Cardiac fibroblast (primary cell): ENCODE measurements around the gene LRRC71.
A peak's percentile ranks its signal among the peaks of the same experiment; 100 is the strongest.

ENCODE experiments used
- DNase-seq, 2 donors: peaks; one replicate each; pipeline versions ENCODE4 v3.0.0 to v3.0.0-alpha.2; 2010; ENCODE audit warnings: low read depth in 2 of 2
- H3K4me3 ChIP-seq, 2 donors: replicated peaks in 1 of 2; 1 replicate in 1 of 2; 2 replicates in 1 of 2; pipeline ENCODE4 v1.5.1; 2011; ENCODE audit warnings: low read depth in 2 of 2, low read length in 2 of 2, mild to moderate bottlenecking in 2 of 2, moderate library complexity in 1 of 2
- TF ChIP-seq, protein P1 (sequence below): IDR thresholded peaks from one replicate; pipeline ENCODE4 v1.5.1; 2011; ENCODE audit warnings: low read depth, mild to moderate bottlenecking, low read length, inconsistent platforms

The LRRC71 gene

GRCh38 chr1:156959925-156960324 is 39.5 kb downstream of the LRRC71 start:
- TF ChIP-seq, protein P1, sequence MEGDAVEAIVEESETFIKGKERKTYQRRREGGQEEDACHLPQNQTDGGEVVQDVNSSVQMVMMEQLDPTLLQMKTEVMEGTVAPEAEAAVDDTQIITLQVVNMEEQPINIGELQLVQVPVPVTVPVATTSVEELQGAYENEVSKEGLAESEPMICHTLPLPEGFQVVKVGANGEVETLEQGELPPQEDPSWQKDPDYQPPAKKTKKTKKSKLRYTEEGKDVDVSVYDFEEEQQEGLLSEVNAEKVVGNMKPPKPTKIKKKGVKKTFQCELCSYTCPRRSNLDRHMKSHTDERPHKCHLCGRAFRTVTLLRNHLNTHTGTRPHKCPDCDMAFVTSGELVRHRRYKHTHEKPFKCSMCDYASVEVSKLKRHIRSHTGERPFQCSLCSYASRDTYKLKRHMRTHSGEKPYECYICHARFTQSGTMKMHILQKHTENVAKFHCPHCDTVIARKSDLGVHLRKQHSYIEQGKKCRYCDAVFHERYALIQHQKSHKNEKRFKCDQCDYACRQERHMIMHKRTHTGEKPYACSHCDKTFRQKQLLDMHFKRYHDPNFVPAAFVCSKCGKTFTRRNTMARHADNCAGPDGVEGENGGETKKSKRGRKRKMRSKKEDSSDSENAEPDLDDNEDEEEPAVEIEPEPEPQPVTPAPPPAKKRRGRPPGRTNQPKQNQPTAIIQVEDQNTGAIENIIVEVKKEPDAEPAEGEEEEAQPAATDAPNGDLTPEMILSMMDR: no peak
- no peak for DNase-seq
- H3K4me3 ChIP-seq: no peak overlapping the region

GRCh38 chr1:156961709-156962108 is 41.3 kb downstream of the LRRC71 start:
- peak in 1 of 2 donors; percentile 4 for DNase-seq
- H3K4me3 ChIP-seq: no peak overlapping the region
- TF ChIP-seq, protein P1: peak; percentile 3

DNA sequence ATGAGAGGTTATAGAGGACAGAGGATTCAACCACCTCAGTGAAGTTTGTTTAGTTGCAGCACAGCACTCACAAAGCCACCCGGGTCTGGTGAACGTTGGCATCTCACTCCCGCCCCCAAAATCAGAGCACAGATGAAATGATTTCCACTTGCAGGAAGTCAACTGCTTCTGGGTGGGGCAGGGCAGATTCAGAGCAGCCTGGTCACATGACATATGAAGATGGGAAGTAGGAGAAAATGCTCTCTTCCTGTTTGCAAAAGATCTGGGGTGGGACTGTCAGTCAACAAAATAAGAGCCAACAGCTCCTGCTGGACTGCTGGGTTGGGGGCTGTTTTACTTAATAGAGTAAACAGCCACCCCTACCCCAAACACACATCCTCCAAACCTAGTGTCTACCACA is 43.2 kb downstream of the LRRC71 start:
- DNase-seq: peak in 1 of 2 donors; percentile 15

GRCh38 chr1:156964441-156964840 is 44.0 kb downstream of the LRRC71 start:
- peak in 1 of 2 donors; percentile 9 for DNase-seq
- no peak overlapping the region for H3K4me3 ChIP-seq
- TF ChIP-seq, protein P1: no peak

More for the DNA sequence above, 43.2 kb downstream of the LRRC71 start:
- TF ChIP-seq, protein P1: no peak
- no peak overlapping the region for H3K4me3 ChIP-seq

DNA sequence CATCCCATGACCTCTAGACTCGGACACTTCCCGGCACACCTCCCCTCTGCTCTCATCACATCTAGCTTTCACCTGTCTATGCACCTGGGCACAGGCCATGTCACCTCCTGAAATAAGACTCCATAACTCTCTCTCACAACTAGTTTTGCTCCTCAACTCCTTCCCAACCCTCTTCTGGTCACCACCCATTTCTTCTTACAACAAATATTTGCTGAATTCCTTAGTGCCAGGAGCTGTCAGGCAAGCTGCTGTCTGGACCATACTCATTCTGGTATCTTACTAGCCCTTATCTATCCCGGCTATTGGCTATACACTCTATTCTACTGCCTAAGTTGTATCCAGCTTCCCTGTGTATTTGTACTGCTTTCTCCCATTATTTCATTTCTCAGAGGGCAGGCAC is 49.1 kb downstream of the LRRC71 start:
- DNase-seq: no peak
- TF ChIP-seq, protein P1: no peak
- H3K4me3 ChIP-seq: no peak overlapping the region

GRCh38 chr1:156970017-156970416 is 49.6 kb downstream of the LRRC71 start:
- peak; percentile 10 to 18 for DNase-seq
- no peak overlapping the region for H3K4me3 ChIP-seq
- TF ChIP-seq, protein P1: peak; percentile 10

- TF ChIP-seq, protein P1: no peak
- H3K4me3 ChIP-seq: no peak overlapping the region
- no peak for DNase-seq
These were observed 53.0 kb downstream of the LRRC71 start for GRCh38 chr1:156973417-156973816.
